IMR-90 (cell line): ENCODE results near the gene KCNMA1. TPM values are rescaled to one million over a fixed set of nuclear protein-coding genes. Genes with fewer than 3 reads are reported as not detected.

ENCODE experiments used
- ATAC-seq: fragments of 200-7000 bp; cut with Tn5 transposase; 2 replicates; pipeline ENCODE4 v1.9.1; 2020; ENCODE audit warnings: low read depth, mild to moderate bottlenecking, moderate library complexity
- BruUV-seq: library from RNA; stranded (reverse); fragments of 400-500 nt; replicated peaks from 2 replicates; lab custom pipeline; 2021; lab: Mats Ljungman, UMichigan
- CTCF ChIA-PET: fragments of 300-600 bp; formaldehyde crosslinking; extraction: SDS; loops from one replicate; lab custom pipeline; 2021; ENCODE audit warnings: antibody characterized with exemption; lab: Yijun Ruan, JAX
- POLR2A ChIA-PET: fragments of 300-600 bp; sonication (Branson Sonifier 250); formaldehyde crosslinking; loops from one replicate; lab custom pipeline; 2022; ENCODE audit warnings: antibody characterized with exemption; ENCODE audit not compliant: unreplicated experiment; lab: Charles Lee
- DNase-seq: peaks from one replicate; pipeline ENCODE4 v3.0.0; 2013
- H2AFZ ChIP-seq: replicated peaks from 2 replicates; pipeline ENCODE3; 2013; ENCODE audit warnings: low read length, mild to moderate bottlenecking; ENCODE audit not compliant: poor library complexity
- H2AK5ac ChIP-seq: 2 replicates; pipeline ENCODE4 v1.6.1; 2013; ENCODE audit warnings: low read depth, low read length, inconsistent platforms
- H2AK9ac ChIP-seq: replicated peaks from 2 replicates; pipeline ENCODE3; 2013; ENCODE audit warnings: mild to moderate bottlenecking, low read depth, low read length, moderate library complexity; ENCODE audit not compliant: poor library complexity
- H2BK120ac ChIP-seq: 2 replicates; pipeline ENCODE4 v1.6.1; 2013; ENCODE audit warnings: low read depth, low read length, inconsistent platforms
- H2BK15ac ChIP-seq: 3 replicates; pipeline ENCODE4 v1.6.1; 2013; ENCODE audit warnings: low read depth, low read length, inconsistent platforms
- H2BK20ac ChIP-seq: 2 replicates; pipeline ENCODE4 v1.6.1; 2013; ENCODE audit warnings: low read depth, mild to moderate bottlenecking, inconsistent platforms, low read length, moderate library complexity
- H2BK5ac ChIP-seq: 2 replicates; pipeline ENCODE4 v1.6.1; 2013; ENCODE audit warnings: mild to moderate bottlenecking, low read depth, low read length, inconsistent platforms; ENCODE audit not compliant: poor library complexity, severe bottlenecking
- H3K14ac ChIP-seq: replicated peaks from 2 replicates; pipeline ENCODE4 v1.6.1; 2013; ENCODE audit warnings: low read depth, low read length, inconsistent platforms
- H3K18ac ChIP-seq: 2 replicates; pipeline ENCODE4 v1.6.1; 2013; ENCODE audit warnings: low read depth, low read length, control low read depth
- H3K23ac ChIP-seq: 2 replicates; pipeline ENCODE4 v1.6.1; 2013; ENCODE audit warnings: low read depth, low read length, inconsistent platforms
- H3K27ac ChIP-seq: 2 replicates; pipeline ENCODE4 v1.5.1; 2013; ENCODE audit warnings: mild to moderate bottlenecking, control low read depth, low read length; ENCODE audit not compliant: insufficient read depth
- H3K27me3 ChIP-seq: 2 replicates; pipeline ENCODE4 v1.6.1; 2013; ENCODE audit warnings: low read length; ENCODE audit not compliant: control insufficient read depth, insufficient read depth
- H3K36me3 ChIP-seq: 2 replicates; pipeline ENCODE4 v1.6.1; 2013; ENCODE audit warnings: low read length, mixed read lengths; ENCODE audit not compliant: control insufficient read depth, insufficient read depth
- H3K4ac ChIP-seq: 2 replicates; pipeline ENCODE4 v1.6.1; 2013; ENCODE audit warnings: low read depth, low read length, inconsistent platforms
- H3K4me1 ChIP-seq: 2 replicates; pipeline ENCODE4 v1.6.1; 2013; ENCODE audit warnings: low read length, mixed read lengths; ENCODE audit not compliant: control insufficient read depth, insufficient read depth
- H3K4me2 ChIP-seq: 2 replicates; pipeline ENCODE4 v1.6.1; 2013; ENCODE audit warnings: low read depth, mild to moderate bottlenecking, control low read depth, low read length, moderate library complexity
- H3K4me3 ChIP-seq: 2 replicates; pipeline ENCODE4 v1.5.1; 2013; ENCODE audit warnings: low read depth, mild to moderate bottlenecking, control low read depth, low read length, moderate library complexity; ENCODE audit not compliant: insufficient read depth
- H3K56ac ChIP-seq: 2 replicates; pipeline ENCODE4 v1.6.1; 2013; ENCODE audit warnings: low read length, inconsistent platforms; ENCODE audit not compliant: insufficient read depth; ENCODE audit errors: extremely low read depth
- H3K79me1 ChIP-seq, 2 experiments: 2 replicates each; pipeline ENCODE4 v1.6.1; 2013; ENCODE audit warnings: low read length in 2 of 2, inconsistent platforms in 1 of 2, low read depth in 1 of 2
- H3K9ac ChIP-seq: 2 replicates; pipeline ENCODE4 v1.6.1; 2013; ENCODE audit warnings: low read depth, low read length, control low read depth
- H3K9me1 ChIP-seq: 2 replicates; pipeline ENCODE4 v1.6.1; 2013; ENCODE audit warnings: low read length, inconsistent platforms; ENCODE audit not compliant: insufficient read depth
- H3K9me3 ChIP-seq: 2 replicates; pipeline ENCODE4 v1.6.1; 2013; ENCODE audit warnings: low read length; ENCODE audit not compliant: control insufficient read depth, insufficient read depth
- H4K20me1 ChIP-seq: 2 replicates; pipeline ENCODE4 v1.6.1; 2013; ENCODE audit warnings: low read length, inconsistent platforms; ENCODE audit not compliant: insufficient read depth
- H4K5ac ChIP-seq: 2 replicates; pipeline ENCODE4 v1.6.1; 2013; ENCODE audit warnings: mild to moderate bottlenecking, low read depth, low read length, control low read depth
- H4K8ac ChIP-seq, 2 experiments: 2 replicates each; pipeline ENCODE4 v1.6.1; 2013; ENCODE audit warnings: low read depth in 2 of 2, low read length in 2 of 2, control low read depth in 1 of 2, inconsistent platforms in 1 of 2
- H4K91ac ChIP-seq: 2 replicates; pipeline ENCODE4 v1.6.1; 2013; ENCODE audit warnings: low read depth, low read length, inconsistent platforms; ENCODE audit not compliant: insufficient read depth
- MAZ ChIP-seq: IDR thresholded peaks from 2 replicates; pipeline ENCODE4 v1.6.1; 2012; ENCODE audit warnings: low read depth, mild to moderate bottlenecking, low read length, improper control_type of control experiment, moderate library complexity, borderline replicate concordance
- WGBS, 2 experiments: methylation state at CpG; one replicate each; pipeline versions ENCODE4 v1.1.5 to v1.1.7; 2013; ENCODE audit warnings: missing lambda C conversion rate in 2 of 2; ENCODE audit not compliant: insufficient read length in 1 of 2; ENCODE audit errors: extremely low coverage in 2 of 2; 5-methylcytosine and 5-hydroxymethylcytosine counted together
- dilution Hi-C: fragments of 300-500 bp; cut with HindIII; formaldehyde crosslinking; loops from one replicate; pipeline ENCODE4 v1.14.3; 2018; ENCODE audit warnings: low sequenced_read_pairs; ENCODE audit not compliant: unreplicated experiment
- in situ Hi-C: fragments of 300-500 bp; cut with MboI; formaldehyde crosslinking; loops from 3 replicates; pipeline ENCODE4 v1.14.3; 2019; ENCODE audit warnings: low sequenced_read_pairs, inconsistent platforms, mixed read lengths
- intact Hi-C: fragments of 100-400 bp; cut with micrococcal nuclease; formaldehyde crosslinking; loops from 2 replicates; pipeline ENCODE4 v1.10.0; 2022
- polyA plus RNA-seq, 3 experiments: library from polyadenylated mRNA; depleted of rRNA; stranded (reverse); fragments of >200 nt; gene quantifications; 2 replicates each; pipeline ENCODE4 v1.2.3, GENCODE V29; 2012; ENCODE audit warnings: low replicate concordance in 1 of 3
- total RNA-seq: library from RNA; depleted of rRNA; stranded (reverse); fragments of >200 nt; gene quantifications from 2 replicates; pipeline ENCODE4 v1.2.3, GENCODE V29; 2012
- TF ChIP-seq, protein P1 (sequence below): conservative IDR thresholded peaks from 2 replicates; pipeline ENCODE4 v1.5.1; 2012; ENCODE audit warnings: mild to moderate bottlenecking, low read depth, low read length, improper control_type of control experiment

The KCNMA1 gene
- total and polyA plus RNA-seq, 2 of the 4 experiments (the other 2 are of a cell fraction): 25.6 to 29.6 TPM

DNA sequence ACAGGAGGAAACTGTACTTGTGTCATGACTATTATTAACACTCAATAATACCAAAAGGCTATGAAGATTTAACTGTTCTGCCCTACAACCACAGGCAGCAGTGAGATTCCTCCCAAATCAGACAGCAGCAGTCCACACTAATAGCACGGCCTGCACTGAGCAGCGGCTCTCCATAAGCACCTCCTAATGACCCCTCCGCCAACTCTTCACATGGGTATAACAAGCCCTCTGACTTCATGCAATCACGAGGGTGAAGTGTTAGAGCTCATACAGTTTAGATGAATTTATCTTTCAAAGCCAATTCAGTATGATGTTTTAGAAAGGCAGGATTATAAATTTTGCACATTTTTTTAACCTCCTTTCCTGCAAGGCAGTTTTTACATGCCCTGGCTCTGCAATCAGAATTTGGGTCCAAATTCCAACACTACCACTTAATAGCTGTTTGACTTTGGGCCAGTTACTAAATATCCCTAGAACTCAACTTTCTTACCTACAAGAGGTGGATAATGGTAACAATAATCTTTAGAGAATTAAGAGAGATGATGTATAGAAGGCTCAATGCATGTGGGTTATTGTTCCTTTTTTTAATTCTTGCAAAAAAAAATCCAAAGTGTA lies 617.1 kb downstream of the KCNMA1 start:
- Histone ChIP-seq H3K36me3 (no peaks in the 10 kb centered on the region; the same call in 1 of the 2 replicates), H3K27ac (no peak overlapping the region), H4K20me1 (no peaks in the 10 kb centered on the region), H3K18ac (no peak overlapping the region), H2BK5ac (no peak overlapping the region), H3K23ac (no peak overlapping the region), H3K79me1 (no peaks in the 10 kb centered on the region), H2AFZ (no peak overlapping the region), H2BK15ac (no peak overlapping the region), H3K27me3 (no peaks in the 10 kb centered on the region), H2AK5ac (no peak overlapping the region), H3K4me1 (no peaks in the 10 kb centered on the region), H2BK20ac (no peak overlapping the region), H3K4me3 (no peak overlapping the region), H2BK120ac (no peak overlapping the region), H2AK9ac (no peak overlapping the region), H3K56ac (no peak overlapping the region), H3K9me3 (no peaks in the 10 kb centered on the region), H3K14ac (no peak overlapping the region), H4K8ac (no peak overlapping the region), H3K4me2 (no peak overlapping the region), H3K9ac (no peak overlapping the region), H3K4ac (no peak overlapping the region), H4K91ac (no peak overlapping the region), H3K9me1 (no peaks in the 10 kb centered on the region), H4K5ac (no peak overlapping the region)
- no CpG with 5 or more reads among the region's 4 CpGs for WGBS, 2 experiments
- dilution Hi-C loops (no loop called here), intact Hi-C loops (no loop called here), in situ Hi-C loops (no loop called here)
- no peak for TF ChIP-seq MAZ
- TF ChIP-seq, protein P1, sequence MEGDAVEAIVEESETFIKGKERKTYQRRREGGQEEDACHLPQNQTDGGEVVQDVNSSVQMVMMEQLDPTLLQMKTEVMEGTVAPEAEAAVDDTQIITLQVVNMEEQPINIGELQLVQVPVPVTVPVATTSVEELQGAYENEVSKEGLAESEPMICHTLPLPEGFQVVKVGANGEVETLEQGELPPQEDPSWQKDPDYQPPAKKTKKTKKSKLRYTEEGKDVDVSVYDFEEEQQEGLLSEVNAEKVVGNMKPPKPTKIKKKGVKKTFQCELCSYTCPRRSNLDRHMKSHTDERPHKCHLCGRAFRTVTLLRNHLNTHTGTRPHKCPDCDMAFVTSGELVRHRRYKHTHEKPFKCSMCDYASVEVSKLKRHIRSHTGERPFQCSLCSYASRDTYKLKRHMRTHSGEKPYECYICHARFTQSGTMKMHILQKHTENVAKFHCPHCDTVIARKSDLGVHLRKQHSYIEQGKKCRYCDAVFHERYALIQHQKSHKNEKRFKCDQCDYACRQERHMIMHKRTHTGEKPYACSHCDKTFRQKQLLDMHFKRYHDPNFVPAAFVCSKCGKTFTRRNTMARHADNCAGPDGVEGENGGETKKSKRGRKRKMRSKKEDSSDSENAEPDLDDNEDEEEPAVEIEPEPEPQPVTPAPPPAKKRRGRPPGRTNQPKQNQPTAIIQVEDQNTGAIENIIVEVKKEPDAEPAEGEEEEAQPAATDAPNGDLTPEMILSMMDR: no peak
- CTCF ChIA-PET: interaction anchor here (0.6 kb wide), 1 partner anchor 449 kb away, joined by 4 read pairs; no protein-coding TSS in a partner anchor
- POLR2A ChIA-PET: no interaction called here
- ATAC-seq: no peak
- no TSS peak for BruUV-seq
- no peak for DNase-seq
